ENCODE results near the gene HOXB5.

- TF ChIP-seq TAF1 (IDR thresholded peaks at IDR 0.05; ENCODE audit: borderline replicate concordance, insufficient read depth, low read length) (no peak), POLR2AphosphoS5 (IDR thresholded peaks at IDR 0.05; ENCODE audit: low read depth, low read length) (no peak)
These were observed 10.9 kb downstream of the HOXB5 start for GRCh38 chr17:48582750-48583069.

All from PFSK-1 (cell line).